HepG2 (cell line): ENCODE results near the gene CACNA1F. TPM values are rescaled to one million over a fixed set of nuclear protein-coding genes. Genes with fewer than 3 reads are reported as not detected.

Experiments
- ATAC-seq: fragments of 200-7000 bp; cut with Tn5 transposase; 3 replicates; pipeline ENCODE4 v1.9.1; 2020; ENCODE audit warnings: mild to moderate bottlenecking, moderate library complexity
- BruUV-seq: library from RNA; stranded (reverse); fragments of 400-500 nt; replicated peaks from 2 replicates; lab custom pipeline; 2021; lab: Mats Ljungman, UMichigan
- CTCF ChIA-PET: fragments of 300-600 bp; formaldehyde crosslinking; extraction: SDS; loops from one replicate; lab custom pipeline; 2021; ENCODE audit warnings: low total read pairs, inconsistent platforms, low intra/inter-chr PET ratio; lab: Yijun Ruan, JAX
- POLR2A ChIA-PET: fragments of 350-600 bp; sonication (Branson Sonifier 250); formaldehyde crosslinking; loops from one replicate; lab custom pipeline; 2020; ENCODE audit warnings: antibody characterized with exemption, inconsistent platforms; lab: Yijun Ruan, JAX
- DNase-seq: peaks from one replicate; pipeline ENCODE4 v3.0.0-alpha.2; 2015; ENCODE audit warnings: low spot score
- FAIRE-seq: peaks from 3 replicates; lab custom pipeline; 2011; peaks lifted over from hg19 to GRCh38; lab: Jason Lieb, UNC
- H2AFZ ChIP-seq: one replicate; pipeline ENCODE4 v1.6.1; 2011; ENCODE audit warnings: low read length, inconsistent platforms
- H3K27ac ChIP-seq: fragments of 300-600 bp; 3 replicates; pipeline ENCODE4 v1.8.0; 2011; ENCODE audit warnings: mixed run types, mild to moderate bottlenecking, mixed read lengths, low read length, inconsistent platforms; ENCODE audit not compliant: insufficient read depth; ENCODE audit errors: extremely low read length
- H3K27me3 ChIP-seq, 2 experiments: fragments of 200-600 bp in 1 of 2; 2 replicates in 1 of 2; 3 replicates in 1 of 2; pipeline versions ENCODE4 v1.6.0 to v1.8.0; 2011; ENCODE audit warnings: low read length in 2 of 2, mild to moderate bottlenecking in 2 of 2, moderate library complexity in 2 of 2, inconsistent platforms in 1 of 2; ENCODE audit not compliant: insufficient read depth in 2 of 2, control insufficient read depth in 1 of 2
- H3K36me3 ChIP-seq, 2 experiments: fragments of 200-600 bp in 1 of 2; replicated peaks in 1 of 2; 2 replicates in 1 of 2; 3 replicates in 1 of 2; pipeline versions ENCODE4 v1.5.1 to v1.8.0; 2011; ENCODE audit warnings: low read length in 2 of 2, inconsistent platforms in 1 of 2; ENCODE audit not compliant: insufficient read depth in 2 of 2, control insufficient read depth in 1 of 2
- H3K4me1 ChIP-seq: 2 replicates; pipeline ENCODE4 v1.5.1; 2012; ENCODE audit warnings: low read length, inconsistent platforms; ENCODE audit not compliant: insufficient read depth
- H3K4me2 ChIP-seq: 2 replicates; pipeline ENCODE4 v1.6.0; 2011; ENCODE audit warnings: low read depth, low read length, inconsistent platforms
- H3K4me3 ChIP-seq, 3 experiments: fragments of 200-600 bp in 1 of 3; sonication (generic), shearing (Covaris generic) in 1 of 3; replicated peaks in 1 of 3; 2 replicates each; pipeline ENCODE4 v1.5.1; 2011 to 2016; ENCODE audit warnings: low read length in 3 of 3, inconsistent platforms in 2 of 3, low read depth in 2 of 3, mild to moderate bottlenecking in 2 of 3, control low read depth in 1 of 3, mixed read lengths in 1 of 3; ENCODE audit not compliant: insufficient read depth in 1 of 3
- H3K79me2 ChIP-seq: one replicate; pipeline ENCODE4 v1.6.1; 2011; ENCODE audit warnings: low read length, inconsistent platforms; ENCODE audit not compliant: insufficient read depth
- H3K9ac ChIP-seq: 2 replicates; pipeline ENCODE4 v1.6.0; 2011; ENCODE audit warnings: mild to moderate bottlenecking, low read depth, low read length, inconsistent platforms; ENCODE audit not compliant: insufficient read depth
- H3K9me3 ChIP-seq: 2 replicates; pipeline ENCODE4 v1.5.1; 2012; ENCODE audit warnings: mild to moderate bottlenecking, low read length
- H4K20me1 ChIP-seq: 2 replicates; pipeline ENCODE4 v1.6.0; 2011; ENCODE audit warnings: inconsistent platforms, mild to moderate bottlenecking, low read length, moderate library complexity; ENCODE audit not compliant: insufficient read depth
- ATF7 ChIP-seq, 2 experiments: fragments of 450-650 bp in 1 of 2; sonication (generic) in 1 of 2; formaldehyde crosslinking in 1 of 2; IDR thresholded peaks; 2 replicates each; pipeline versions ENCODE4 v1.4.0 to v1.6.1; 2016 to 2020; ENCODE audit warnings: antibody characterized with exemption in 1 of 2, mild to moderate bottlenecking in 1 of 2, missing genetic modification reagents in 1 of 2
- CREB1 ChIP-seq, 2 experiments: fragments of 450-650 bp in 1 of 2; IDR thresholded peaks; 2 replicates each; pipeline ENCODE4 v1.6.1; 2016 to 2017; ENCODE audit warnings: control low read depth in 1 of 2, mild to moderate bottlenecking in 1 of 2, missing compliant biosample characterization in 1 of 2, missing genetic modification characterization in 1 of 2
- MED13 ChIP-seq: sonication (generic); formaldehyde crosslinking; IDR thresholded peaks from 2 replicates; pipeline ENCODE4 v1.5.0; 2020; ENCODE audit warnings: missing genetic modification reagents
- NFATC3 ChIP-seq: sonication (generic); formaldehyde crosslinking; IDR thresholded peaks from 2 replicates; pipeline ENCODE4 v1.5.1; 2020; ENCODE audit warnings: mild to moderate bottlenecking, missing genetic modification reagents
- TRIM24 ChIP-seq: sonication (generic); formaldehyde crosslinking; IDR thresholded peaks from 2 replicates; pipeline ENCODE4 v1.8.0; 2022; ENCODE audit warnings: mild to moderate bottlenecking, missing genetic modification reagents
- WGBS: methylation state at CpG from one replicate; pipeline ENCODE4 v1.1.6; 2017; ENCODE audit warnings: low lambda C conversion rate; 5-methylcytosine and 5-hydroxymethylcytosine counted together
- in situ Hi-C: cut with HindIII; loops from 2 replicates; pipeline ENCODE4 v1.10.0; 2017; ENCODE audit warnings: low pct_unique_long_range_greater_than_20kb; ENCODE audit not compliant: extremely low pct_ligation_motif_present
- intact Hi-C: fragments of 100-400 bp; cut with micrococcal nuclease; formaldehyde crosslinking; loops from one replicate; pipeline ENCODE4 v1.10.0; 2022; ENCODE audit not compliant: unreplicated experiment
- polyA plus RNA-seq, 8 experiments: library from polyadenylated mRNA; depleted of rRNA in 3 of 8; stranded (reverse) in 7 of 8; unstranded in 1 of 8; fragments of >200 nt; fragmentation: Illumina TruSeq in 4 of 8; extraction: Trizol in 4 of 8; gene quantifications; 2 replicates each; pipeline versions ENCODE4 v1.2.1 to v1.2.3, GENCODE V29; 2011 to 2016; ENCODE audit warnings: low read depth in 4 of 8, missing spikeins in 1 of 8, mixed read lengths in 1 of 8; ENCODE audit not compliant: insufficient read depth in 1 of 8
- total RNA-seq, 5 experiments: library from RNA; depleted of rRNA; stranded (reverse); fragments of >200 nt; fragmentation: Illumina TruSeq; extraction: Trizol; gene quantifications; 2 replicates each; pipeline ENCODE4 v1.2.3, GENCODE V29; 2016; ENCODE audit warnings: low read depth in 1 of 5
- TF ChIP-seq, protein P1 (sequence below): sonication (generic); formaldehyde crosslinking; IDR thresholded peaks from 2 replicates; pipeline ENCODE4 v1.4.0; 2020; ENCODE audit warnings: mild to moderate bottlenecking, missing genetic modification reagents
- TF ChIP-seq, protein P2 (sequence below): sonication (generic); formaldehyde crosslinking; IDR thresholded peaks from 2 replicates; pipeline ENCODE4 v1.4.0; 2020; ENCODE audit warnings: missing genetic modification reagents, borderline replicate concordance

The CACNA1F gene
- total and polyA plus RNA-seq, 2 of the 13 experiments (the other 11 are each of a cell fraction or from before 2014, with no cell fraction given): 0.03 TPM; not detected in 1

DNA sequence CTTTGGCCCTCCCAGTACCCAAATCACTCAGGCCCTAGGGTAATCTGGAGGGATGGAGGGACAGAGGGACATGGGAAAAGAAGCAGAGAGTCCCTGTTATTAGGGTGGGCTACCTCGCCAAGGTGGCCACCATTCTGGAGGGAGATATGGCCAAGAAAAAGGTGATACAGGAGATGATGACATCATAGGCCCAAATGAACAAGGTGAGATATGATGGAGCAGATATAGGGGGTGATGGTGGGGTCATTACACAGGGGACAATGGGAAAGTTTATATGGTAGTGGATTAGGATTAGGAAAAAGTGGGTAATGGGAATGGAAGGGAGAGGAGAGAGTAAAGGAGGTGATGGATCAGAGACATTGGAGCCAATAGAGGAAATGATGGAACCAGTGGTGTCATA, 20.3 kb downstream of the CACNA1F start:
- DNase-seq (no peak), ATAC-seq (no peak), FAIRE-seq (no peak)
- H4K20me1 ChIP-seq: no peaks in the 10 kb centered on the region
- no peak overlapping the region for H3K4me3 ChIP-seq
- ChIA-PET CTCF (no interaction called here), POLR2A (no interaction called here)
- no peak overlapping the region for H3K27ac ChIP-seq
- H3K36me3 ChIP-seq: no peaks in the 10 kb centered on the region
- no peaks in the 10 kb centered on the region for H3K27me3 ChIP-seq
- in situ Hi-C loops: no loop called here
- H3K4me1 ChIP-seq: no peaks in the 10 kb centered on the region
- intact Hi-C loops: no loop called here
- no peaks in the 10 kb centered on the region for H3K9me3 ChIP-seq
- no peak overlapping the region for H2AFZ ChIP-seq
- no peaks in the 10 kb centered on the region for H3K79me2 ChIP-seq
- 9% methylated on average over 1 of the region's 1 CpG for WGBS
- H3K4me2 ChIP-seq: no peak overlapping the region
- H3K9ac ChIP-seq: no peak overlapping the region
- no TSS peak for BruUV-seq
- TF ChIP-seq, protein P1, sequence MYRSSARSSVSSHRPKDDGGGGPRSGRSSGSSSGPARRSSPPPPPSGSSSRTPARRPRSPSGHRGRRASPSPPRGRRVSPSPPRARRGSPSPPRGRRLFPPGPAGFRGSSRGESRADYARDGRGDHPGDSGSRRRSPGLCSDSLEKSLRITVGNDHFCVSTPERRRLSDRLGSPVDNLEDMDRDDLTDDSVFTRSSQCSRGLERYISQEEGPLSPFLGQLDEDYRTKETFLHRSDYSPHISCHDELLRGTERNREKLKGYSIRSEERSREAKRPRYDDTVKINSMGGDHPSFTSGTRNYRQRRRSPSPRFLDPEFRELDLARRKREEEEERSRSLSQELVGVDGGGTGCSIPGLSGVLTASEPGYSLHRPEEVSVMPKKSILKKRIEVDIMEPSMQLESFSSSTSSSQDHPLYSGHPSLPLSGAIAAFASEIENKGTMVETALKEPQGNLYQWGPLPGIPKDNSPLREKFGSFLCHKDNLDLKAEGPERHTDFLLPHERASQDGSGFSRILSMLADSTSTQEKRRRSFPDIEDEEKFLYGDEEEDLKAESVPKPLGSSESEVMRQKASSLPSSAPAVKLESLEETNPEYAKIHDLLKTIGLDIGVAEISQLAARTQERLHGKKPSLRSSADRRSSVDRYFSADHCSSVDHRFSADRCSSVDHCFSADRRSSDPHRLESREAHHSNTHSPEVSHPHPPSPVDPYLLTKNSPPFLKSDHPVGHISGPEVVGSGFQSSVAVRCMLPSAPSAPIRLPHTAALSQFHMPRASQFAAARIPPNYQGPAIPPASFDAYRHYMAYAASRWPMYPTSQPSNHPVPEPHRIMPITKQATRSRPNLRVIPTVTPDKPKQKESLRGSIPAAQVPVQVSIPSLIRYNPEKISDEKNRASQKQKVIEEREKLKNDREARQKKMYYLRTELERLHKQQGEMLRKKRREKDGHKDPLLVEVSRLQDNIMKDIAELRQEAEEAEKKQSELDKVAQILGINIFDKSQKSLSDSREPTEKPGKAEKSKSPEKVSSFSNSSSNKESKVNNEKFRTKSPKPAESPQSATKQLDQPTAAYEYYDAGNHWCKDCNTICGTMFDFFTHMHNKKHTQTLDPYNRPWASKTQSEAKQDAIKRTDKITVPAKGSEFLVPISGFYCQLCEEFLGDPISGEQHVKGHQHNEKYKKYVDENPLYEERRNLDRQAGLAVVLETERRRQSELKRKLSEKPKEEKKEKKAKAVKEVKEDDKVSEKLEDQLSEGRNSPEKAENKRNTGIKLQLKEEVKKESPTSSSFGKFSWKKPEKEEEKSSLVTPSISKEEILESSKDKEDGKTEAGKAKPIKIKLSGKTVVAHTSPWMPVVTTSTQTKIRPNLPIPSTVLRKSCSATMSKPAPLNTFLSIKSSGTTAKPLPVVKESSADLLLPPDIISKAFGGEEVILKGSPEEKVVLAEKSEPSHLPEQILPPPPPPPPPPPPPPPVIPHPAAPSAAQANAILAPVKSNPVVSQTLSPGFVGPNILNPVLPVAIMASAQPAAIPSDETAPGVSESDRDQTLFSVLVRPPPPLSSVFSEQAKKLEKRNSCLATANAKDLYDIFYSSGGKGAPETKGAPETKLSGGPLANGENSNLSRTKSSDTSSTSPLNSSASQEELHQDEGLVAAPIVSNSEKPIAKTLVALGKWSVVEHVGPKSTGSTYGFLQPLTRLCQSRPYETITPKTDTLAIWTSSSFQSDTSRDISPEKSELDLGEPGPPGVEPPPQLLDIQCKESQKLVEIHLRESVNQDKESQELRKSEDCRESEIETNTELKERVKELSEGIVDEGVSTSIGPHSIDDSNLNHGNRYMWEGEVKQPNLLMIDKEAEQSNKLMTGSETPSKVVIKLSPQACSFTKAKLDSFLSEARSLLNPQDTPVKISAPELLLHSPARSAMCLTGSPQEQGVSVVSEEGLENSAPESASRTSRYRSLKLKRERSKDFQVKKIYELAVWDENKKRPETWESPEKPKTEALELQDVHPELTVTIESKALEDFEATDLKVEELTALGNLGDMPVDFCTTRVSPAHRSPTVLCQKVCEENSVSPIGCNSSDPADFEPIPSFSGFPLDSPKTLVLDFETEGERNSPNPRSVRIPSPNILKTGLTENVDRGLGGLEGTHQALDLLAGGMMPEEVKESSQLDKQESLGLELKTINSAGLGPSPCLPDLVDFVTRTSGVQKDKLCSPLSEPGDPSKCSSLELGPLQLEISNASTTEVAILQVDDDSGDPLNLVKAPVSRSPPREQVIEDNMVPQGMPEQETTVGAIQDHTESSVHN: no peak
- TF ChIP-seq, protein P2, sequence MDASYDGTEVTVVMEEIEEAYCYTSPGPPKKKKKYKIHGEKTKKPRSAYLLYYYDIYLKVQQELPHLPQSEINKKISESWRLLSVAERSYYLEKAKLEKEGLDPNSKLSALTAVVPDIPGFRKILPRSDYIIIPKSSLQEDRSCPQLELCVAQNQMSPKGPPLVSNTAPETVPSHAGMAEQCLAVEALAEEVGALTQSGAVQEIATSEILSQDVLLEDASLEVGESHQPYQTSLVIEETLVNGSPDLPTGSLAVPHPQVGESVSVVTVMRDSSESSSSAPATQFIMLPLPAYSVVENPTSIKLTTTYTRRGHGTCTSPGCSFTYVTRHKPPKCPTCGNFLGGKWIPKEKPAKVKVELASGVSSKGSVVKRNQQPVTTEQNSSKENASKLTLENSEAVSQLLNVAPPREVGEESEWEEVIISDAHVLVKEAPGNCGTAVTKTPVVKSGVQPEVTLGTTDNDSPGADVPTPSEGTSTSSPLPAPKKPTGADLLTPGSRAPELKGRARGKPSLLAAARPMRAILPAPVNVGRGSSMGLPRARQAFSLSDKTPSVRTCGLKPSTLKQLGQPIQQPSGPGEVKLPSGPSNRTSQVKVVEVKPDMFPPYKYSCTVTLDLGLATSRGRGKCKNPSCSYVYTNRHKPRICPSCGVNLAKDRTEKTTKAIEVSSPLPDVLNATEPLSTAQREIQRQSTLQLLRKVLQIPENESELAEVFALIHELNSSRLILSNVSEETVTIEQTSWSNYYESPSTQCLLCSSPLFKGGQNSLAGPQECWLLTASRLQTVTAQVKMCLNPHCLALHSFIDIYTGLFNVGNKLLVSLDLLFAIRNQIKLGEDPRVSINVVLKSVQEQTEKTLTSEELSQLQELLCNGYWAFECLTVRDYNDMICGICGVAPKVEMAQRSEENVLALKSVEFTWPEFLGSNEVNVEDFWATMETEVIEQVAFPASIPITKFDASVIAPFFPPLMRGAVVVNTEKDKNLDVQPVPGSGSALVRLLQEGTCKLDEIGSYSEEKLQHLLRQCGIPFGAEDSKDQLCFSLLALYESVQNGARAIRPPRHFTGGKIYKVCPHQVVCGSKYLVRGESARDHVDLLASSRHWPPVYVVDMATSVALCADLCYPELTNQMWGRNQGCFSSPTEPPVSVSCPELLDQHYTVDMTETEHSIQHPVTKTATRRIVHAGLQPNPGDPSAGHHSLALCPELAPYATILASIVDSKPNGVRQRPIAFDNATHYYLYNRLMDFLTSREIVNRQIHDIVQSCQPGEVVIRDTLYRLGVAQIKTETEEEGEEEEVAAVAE (CRISPR knock-in tag): no peak
- TF ChIP-seq NFATC3 (CRISPR knock-in tag) (no peak), CREB1 (IDR thresholded peaks at IDR 0.05) (peak; percentile 36; the same call in 1 of the 2 replicates), CREB1 (CRISPR knock-in tag; IDR thresholded peaks at IDR 0.05) (no peak), TRIM24 (CRISPR knock-in tag) (no peak), ATF7 (IDR thresholded peaks at IDR 0.05) (peak; percentile 86), ATF7 (CRISPR knock-in tag; IDR thresholded peaks at IDR 0.05) (no peak), MED13 (CRISPR knock-in tag) (no peak)
